HEK293 (cell line): ENCODE results near the gene EBLN1.

ENCODE experiments used
- BCL11B ChIP-seq: fragments of 450-650 bp; formaldehyde crosslinking; IDR thresholded peaks from 2 replicates; pipeline ENCODE4 v1.5.1; 2016; ENCODE audit warnings: low read depth, missing biosample characterization, missing genetic modification characterization
- FEZF1 ChIP-seq: fragments of 450-650 bp; formaldehyde crosslinking; IDR thresholded peaks from 2 replicates; pipeline ENCODE4 v1.5.1; 2016; ENCODE audit warnings: missing biosample characterization, missing genetic modification characterization
- GLI2 ChIP-seq: fragments of 450-650 bp; formaldehyde crosslinking; IDR thresholded peaks from 2 replicates; pipeline ENCODE4; 2017; ENCODE audit warnings: missing biosample characterization, missing genetic modification characterization, low read depth, borderline replicate concordance
- GLIS1 ChIP-seq: fragments of 450-650 bp; formaldehyde crosslinking; IDR thresholded peaks from 2 replicates; pipeline ENCODE4 v1.5.1; 2016; ENCODE audit warnings: missing biosample characterization, missing genetic modification characterization
- PRDM1 ChIP-seq: fragments of 450-650 bp; formaldehyde crosslinking; IDR thresholded peaks from 2 replicates; pipeline ENCODE4; 2016; ENCODE audit warnings: missing biosample characterization, missing genetic modification characterization
- SCRT1 ChIP-seq: fragments of 450-650 bp; formaldehyde crosslinking; IDR thresholded peaks from 2 replicates; pipeline ENCODE4 v1.5.1; 2016; ENCODE audit warnings: missing biosample characterization, missing genetic modification characterization, borderline replicate concordance
- WT1 ChIP-seq: fragments of 450-650 bp; formaldehyde crosslinking; IDR thresholded peaks from 2 replicates; pipeline ENCODE4 v1.5.1; 2016; ENCODE audit warnings: missing biosample characterization, missing genetic modification characterization
- ZBTB48 ChIP-seq: fragments of 450-650 bp; formaldehyde crosslinking; IDR thresholded peaks from 2 replicates; pipeline ENCODE4 v1.5.1; 2016; ENCODE audit warnings: missing biosample characterization, missing genetic modification characterization
- ZBTB8A ChIP-seq: fragments of 450-650 bp; formaldehyde crosslinking; IDR thresholded peaks from 2 replicates; pipeline ENCODE4 v1.5.1; 2016; ENCODE audit warnings: missing biosample characterization, missing genetic modification characterization
- ZNF133 ChIP-seq: fragments of 450-650 bp; formaldehyde crosslinking; IDR thresholded peaks from 2 replicates; pipeline ENCODE4 v1.5.1; 2016; ENCODE audit warnings: missing biosample characterization, missing genetic modification characterization
- ZNF175 ChIP-seq: fragments of 450-650 bp; formaldehyde crosslinking; IDR thresholded peaks from 2 replicates; pipeline ENCODE4 v1.5.1; 2016; ENCODE audit warnings: missing biosample characterization, missing genetic modification characterization
- ZNF221 ChIP-seq: fragments of 450-650 bp; formaldehyde crosslinking; IDR thresholded peaks from 2 replicates; pipeline ENCODE4 v1.5.1; 2017; ENCODE audit warnings: missing biosample characterization, missing genetic modification characterization, borderline replicate concordance
- ZNF350 ChIP-seq: fragments of 450-650 bp; formaldehyde crosslinking; IDR thresholded peaks from 2 replicates; pipeline ENCODE4 v1.5.0; 2017; ENCODE audit warnings: missing biosample characterization, mild to moderate bottlenecking, missing genetic modification characterization
- ZNF473 ChIP-seq: fragments of 450-650 bp; formaldehyde crosslinking; IDR thresholded peaks from 2 replicates; pipeline ENCODE4 v1.5.1; 2017; ENCODE audit warnings: missing biosample characterization, missing genetic modification characterization
- ZNF48 ChIP-seq: fragments of 450-650 bp; formaldehyde crosslinking; IDR thresholded peaks from 2 replicates; pipeline ENCODE4 v1.5.1; 2016; ENCODE audit warnings: missing biosample characterization, missing genetic modification characterization
- ZNF501 ChIP-seq: fragments of 450-650 bp; formaldehyde crosslinking; IDR thresholded peaks from 2 replicates; pipeline ENCODE4 v1.5.1; 2016; ENCODE audit warnings: missing biosample characterization, missing genetic modification characterization
- ZNF561 ChIP-seq: fragments of 450-650 bp; IDR thresholded peaks from 2 replicates; pipeline ENCODE4 v1.5.1; 2018; ENCODE audit warnings: missing biosample characterization, missing genetic modification characterization, borderline replicate concordance
- ZNF768 ChIP-seq: fragments of 450-650 bp; formaldehyde crosslinking; IDR thresholded peaks from 2 replicates; pipeline ENCODE4 v1.5.1; 2018; ENCODE audit warnings: missing biosample characterization, mild to moderate bottlenecking, missing genetic modification characterization
- TF ChIP-seq, protein P1 (sequence below): fragments of 450-650 bp; formaldehyde crosslinking; conservative IDR thresholded peaks from 2 replicates; pipeline ENCODE4 v1.5.1; 2016; ENCODE audit warnings: low read depth, missing biosample characterization, missing genetic modification characterization
- TF ChIP-seq, protein P2 (sequence below): fragments of 450-650 bp; formaldehyde crosslinking; IDR thresholded peaks from 2 replicates; pipeline ENCODE4 v1.5.1; 2017; ENCODE audit warnings: missing biosample characterization, missing genetic modification characterization
- TF ChIP-seq, protein P3 (sequence below): fragments of 450-650 bp; formaldehyde crosslinking; IDR thresholded peaks from 2 replicates; pipeline ENCODE4 v1.5.1; 2016; ENCODE audit warnings: missing biosample characterization, missing genetic modification characterization, borderline replicate concordance
- TF ChIP-seq, protein P4 (sequence below): fragments of 450-650 bp; formaldehyde crosslinking; conservative IDR thresholded peaks from 2 replicates; pipeline ENCODE4 v1.5.1; 2016; ENCODE audit warnings: low read depth, missing biosample characterization, missing genetic modification characterization
- TF ChIP-seq, protein P5 (sequence below): fragments of 450-650 bp; IDR thresholded peaks from 2 replicates; pipeline ENCODE4 v1.5.1; 2018; ENCODE audit warnings: missing biosample characterization, mild to moderate bottlenecking, missing genetic modification characterization
- TF ChIP-seq, protein P6 (sequence below): sonication (generic); formaldehyde crosslinking; IDR thresholded peaks from 2 replicates; pipeline ENCODE4 v1.8.1; 2022; ENCODE audit warnings: mild to moderate bottlenecking, moderate library complexity, missing genetic modification reagents

EBLN1 gene

DNA sequence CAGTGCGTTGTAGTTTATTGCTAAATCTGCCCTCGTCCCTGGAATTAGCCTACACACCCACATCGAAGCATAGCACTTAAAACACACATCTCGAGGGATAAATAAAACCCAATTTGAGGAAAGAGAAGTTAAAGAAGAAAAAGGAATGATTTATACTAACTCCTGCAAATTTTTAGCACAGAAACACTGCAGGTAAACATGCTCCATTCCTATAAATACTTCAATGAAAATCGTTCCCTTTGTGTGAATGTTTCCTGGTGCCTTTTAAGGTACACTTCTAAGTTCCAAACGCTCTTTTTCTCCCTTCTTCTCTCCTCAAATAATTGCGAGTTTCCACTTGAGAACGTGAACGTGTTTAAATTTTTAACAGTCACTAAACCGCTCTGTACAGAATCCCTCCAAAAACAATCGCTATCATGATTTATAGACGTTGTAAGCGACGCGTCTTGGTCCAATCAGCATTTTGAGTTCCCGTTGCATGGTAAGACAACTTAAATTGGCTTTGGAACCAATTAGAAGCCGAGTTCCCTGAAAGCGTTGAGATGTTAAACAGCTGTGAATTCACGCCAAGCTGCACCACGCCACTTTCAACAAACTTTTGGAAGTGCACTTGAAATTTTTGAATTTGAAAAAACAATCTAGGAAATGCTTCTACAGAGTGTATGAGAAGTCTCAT, 12.5 kb upstream of the EBLN1 start (continued):
- TF ChIP-seq, protein P1, sequence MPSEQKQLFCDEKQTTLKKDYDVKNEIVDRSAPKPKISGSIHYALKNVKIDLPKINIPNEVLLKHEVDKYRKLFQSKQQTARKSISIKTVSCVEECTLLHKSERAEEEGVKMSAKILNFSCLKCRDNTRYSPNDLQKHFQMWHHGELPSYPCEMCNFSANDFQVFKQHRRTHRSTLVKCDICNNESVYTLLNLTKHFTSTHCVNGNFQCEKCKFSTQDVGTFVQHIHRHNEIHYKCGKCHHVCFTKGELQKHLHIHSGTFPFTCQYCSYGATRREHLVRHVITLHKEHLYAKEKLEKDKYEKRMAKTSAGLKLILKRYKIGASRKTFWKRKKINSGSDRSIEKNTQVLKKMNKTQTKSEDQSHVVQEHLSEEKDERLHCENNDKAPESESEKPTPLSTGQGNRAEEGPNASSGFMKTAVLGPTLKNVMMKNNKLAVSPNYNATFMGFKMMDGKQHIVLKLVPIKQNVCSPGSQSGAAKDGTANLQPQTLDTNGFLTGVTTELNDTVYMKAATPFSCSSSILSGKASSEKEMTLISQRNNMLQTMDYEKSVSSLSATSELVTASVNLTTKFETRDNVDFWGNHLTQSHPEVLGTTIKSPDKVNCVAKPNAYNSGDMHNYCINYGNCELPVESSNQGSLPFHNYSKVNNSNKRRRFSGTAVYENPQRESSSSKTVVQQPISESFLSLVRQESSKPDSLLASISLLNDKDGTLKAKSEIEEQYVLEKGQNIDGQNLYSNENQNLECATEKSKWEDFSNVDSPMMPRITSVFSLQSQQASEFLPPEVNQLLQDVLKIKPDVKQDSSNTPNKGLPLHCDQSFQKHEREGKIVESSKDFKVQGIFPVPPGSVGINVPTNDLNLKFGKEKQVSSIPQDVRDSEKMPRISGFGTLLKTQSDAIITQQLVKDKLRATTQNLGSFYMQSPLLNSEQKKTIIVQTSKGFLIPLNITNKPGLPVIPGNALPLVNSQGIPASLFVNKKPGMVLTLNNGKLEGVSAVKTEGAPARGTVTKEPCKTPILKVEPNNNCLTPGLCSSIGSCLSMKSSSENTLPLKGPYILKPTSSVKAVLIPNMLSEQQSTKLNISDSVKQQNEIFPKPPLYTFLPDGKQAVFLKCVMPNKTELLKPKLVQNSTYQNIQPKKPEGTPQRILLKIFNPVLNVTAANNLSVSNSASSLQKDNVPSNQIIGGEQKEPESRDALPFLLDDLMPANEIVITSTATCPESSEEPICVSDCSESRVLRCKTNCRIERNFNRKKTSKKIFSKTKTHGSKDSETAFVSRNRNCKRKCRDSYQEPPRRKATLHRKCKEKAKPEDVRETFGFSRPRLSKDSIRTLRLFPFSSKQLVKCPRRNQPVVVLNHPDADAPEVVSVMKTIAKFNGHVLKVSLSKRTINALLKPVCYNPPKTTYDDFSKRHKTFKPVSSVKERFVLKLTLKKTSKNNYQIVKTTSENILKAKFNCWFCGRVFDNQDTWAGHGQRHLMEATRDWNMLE, result no peak
- TF ChIP-seq ZNF768 (tag by site-specific recombination), result no peak
- TF ChIP-seq FEZF1 (tag by site-specific recombination), result no peak; the same call in 1 of the 2 replicates
- no peak for TF ChIP-seq WT1 (tag by site-specific recombination)
- no peak; the same call in 1 of the 2 replicates for TF ChIP-seq ZNF561
- no peak for TF ChIP-seq GLIS1 (tag by site-specific recombination)
- TF ChIP-seq, protein P2, sequence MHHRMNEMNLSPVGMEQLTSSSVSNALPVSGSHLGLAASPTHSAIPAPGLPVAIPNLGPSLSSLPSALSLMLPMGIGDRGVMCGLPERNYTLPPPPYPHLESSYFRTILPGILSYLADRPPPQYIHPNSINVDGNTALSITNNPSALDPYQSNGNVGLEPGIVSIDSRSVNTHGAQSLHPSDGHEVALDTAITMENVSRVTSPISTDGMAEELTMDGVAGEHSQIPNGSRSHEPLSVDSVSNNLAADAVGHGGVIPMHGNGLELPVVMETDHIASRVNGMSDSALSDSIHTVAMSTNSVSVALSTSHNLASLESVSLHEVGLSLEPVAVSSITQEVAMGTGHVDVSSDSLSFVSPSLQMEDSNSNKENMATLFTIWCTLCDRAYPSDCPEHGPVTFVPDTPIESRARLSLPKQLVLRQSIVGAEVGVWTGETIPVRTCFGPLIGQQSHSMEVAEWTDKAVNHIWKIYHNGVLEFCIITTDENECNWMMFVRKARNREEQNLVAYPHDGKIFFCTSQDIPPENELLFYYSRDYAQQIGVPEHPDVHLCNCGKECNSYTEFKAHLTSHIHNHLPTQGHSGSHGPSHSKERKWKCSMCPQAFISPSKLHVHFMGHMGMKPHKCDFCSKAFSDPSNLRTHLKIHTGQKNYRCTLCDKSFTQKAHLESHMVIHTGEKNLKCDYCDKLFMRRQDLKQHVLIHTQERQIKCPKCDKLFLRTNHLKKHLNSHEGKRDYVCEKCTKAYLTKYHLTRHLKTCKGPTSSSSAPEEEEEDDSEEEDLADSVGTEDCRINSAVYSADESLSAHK (tag by site-specific recombination), result no peak
- peak; percentile 34; the same call in 1 of the 2 replicates for TF ChIP-seq ZBTB8A
- TF ChIP-seq ZNF175, result no peak
- no peak for TF ChIP-seq SCRT1 (tag by site-specific recombination)
- no peak for TF ChIP-seq ZNF473
- no peak for TF ChIP-seq ZBTB48
- no peak for TF ChIP-seq PRDM1 (tag by site-specific recombination)
- TF ChIP-seq ZNF133 (tag by site-specific recombination), result no peak
- TF ChIP-seq, protein P3, sequence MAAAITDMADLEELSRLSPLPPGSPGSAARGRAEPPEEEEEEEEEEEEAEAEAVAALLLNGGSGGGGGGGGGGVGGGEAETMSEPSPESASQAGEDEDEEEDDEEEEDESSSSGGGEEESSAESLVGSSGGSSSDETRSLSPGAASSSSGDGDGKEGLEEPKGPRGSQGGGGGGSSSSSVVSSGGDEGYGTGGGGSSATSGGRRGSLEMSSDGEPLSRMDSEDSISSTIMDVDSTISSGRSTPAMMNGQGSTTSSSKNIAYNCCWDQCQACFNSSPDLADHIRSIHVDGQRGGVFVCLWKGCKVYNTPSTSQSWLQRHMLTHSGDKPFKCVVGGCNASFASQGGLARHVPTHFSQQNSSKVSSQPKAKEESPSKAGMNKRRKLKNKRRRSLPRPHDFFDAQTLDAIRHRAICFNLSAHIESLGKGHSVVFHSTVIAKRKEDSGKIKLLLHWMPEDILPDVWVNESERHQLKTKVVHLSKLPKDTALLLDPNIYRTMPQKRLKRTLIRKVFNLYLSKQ (tag by site-specific recombination), result no peak
- TF ChIP-seq ZNF501, result no peak; the same call in 1 of the 2 replicates
- TF ChIP-seq, protein P4, sequence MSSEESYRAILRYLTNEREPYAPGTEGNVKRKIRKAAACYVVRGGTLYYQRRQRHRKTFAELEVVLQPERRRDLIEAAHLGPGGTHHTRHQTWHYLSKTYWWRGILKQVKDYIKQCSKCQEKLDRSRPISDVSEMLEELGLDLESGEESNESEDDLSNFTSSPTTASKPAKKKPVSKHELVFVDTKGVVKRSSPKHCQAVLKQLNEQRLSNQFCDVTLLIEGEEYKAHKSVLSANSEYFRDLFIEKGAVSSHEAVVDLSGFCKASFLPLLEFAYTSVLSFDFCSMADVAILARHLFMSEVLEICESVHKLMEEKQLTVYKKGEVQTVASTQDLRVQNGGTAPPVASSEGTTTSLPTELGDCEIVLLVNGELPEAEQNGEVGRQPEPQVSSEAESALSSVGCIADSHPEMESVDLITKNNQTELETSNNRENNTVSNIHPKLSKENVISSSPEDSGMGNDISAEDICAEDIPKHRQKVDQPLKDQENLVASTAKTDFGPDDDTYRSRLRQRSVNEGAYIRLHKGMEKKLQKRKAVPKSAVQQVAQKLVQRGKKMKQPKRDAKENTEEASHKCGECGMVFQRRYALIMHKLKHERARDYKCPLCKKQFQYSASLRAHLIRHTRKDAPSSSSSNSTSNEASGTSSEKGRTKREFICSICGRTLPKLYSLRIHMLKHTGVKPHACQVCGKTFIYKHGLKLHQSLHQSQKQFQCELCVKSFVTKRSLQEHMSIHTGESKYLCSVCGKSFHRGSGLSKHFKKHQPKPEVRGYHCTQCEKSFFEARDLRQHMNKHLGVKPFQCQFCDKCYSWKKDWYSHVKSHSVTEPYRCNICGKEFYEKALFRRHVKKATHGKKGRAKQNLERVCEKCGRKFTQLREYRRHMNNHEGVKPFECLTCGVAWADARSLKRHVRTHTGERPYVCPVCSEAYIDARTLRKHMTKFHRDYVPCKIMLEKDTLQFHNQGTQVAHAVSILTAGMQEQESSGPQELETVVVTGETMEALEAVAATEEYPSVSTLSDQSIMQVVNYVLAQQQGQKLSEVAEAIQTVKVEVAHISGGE (tag by site-specific recombination), result no peak
- no peak for TF ChIP-seq GLI2
- TF ChIP-seq ZNF48 (tag by site-specific recombination), result no peak
- TF ChIP-seq ZNF350, result no peak
- TF ChIP-seq, protein P5, sequence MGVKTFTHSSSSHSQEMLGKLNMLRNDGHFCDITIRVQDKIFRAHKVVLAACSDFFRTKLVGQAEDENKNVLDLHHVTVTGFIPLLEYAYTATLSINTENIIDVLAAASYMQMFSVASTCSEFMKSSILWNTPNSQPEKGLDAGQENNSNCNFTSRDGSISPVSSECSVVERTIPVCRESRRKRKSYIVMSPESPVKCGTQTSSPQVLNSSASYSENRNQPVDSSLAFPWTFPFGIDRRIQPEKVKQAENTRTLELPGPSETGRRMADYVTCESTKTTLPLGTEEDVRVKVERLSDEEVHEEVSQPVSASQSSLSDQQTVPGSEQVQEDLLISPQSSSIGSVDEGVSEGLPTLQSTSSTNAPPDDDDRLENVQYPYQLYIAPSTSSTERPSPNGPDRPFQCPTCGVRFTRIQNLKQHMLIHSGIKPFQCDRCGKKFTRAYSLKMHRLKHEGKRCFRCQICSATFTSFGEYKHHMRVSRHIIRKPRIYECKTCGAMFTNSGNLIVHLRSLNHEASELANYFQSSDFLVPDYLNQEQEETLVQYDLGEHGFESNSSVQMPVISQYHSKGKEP (tag by site-specific recombination), result peak; percentile 72; the same call in 1 of the 2 replicates
- no peak for TF ChIP-seq ZNF221 (tag by site-specific recombination)
- TF ChIP-seq BCL11B, result no peak
- TF ChIP-seq, protein P6, sequence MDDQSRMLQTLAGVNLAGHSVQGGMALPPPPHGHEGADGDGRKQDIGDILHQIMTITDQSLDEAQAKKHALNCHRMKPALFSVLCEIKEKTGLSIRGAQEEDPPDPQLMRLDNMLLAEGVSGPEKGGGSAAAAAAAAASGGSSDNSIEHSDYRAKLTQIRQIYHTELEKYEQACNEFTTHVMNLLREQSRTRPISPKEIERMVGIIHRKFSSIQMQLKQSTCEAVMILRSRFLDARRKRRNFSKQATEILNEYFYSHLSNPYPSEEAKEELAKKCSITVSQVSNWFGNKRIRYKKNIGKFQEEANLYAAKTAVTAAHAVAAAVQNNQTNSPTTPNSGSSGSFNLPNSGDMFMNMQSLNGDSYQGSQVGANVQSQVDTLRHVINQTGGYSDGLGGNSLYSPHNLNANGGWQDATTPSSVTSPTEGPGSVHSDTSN, result no peak
